ENCODE data around the gene LXN. TPM values are rescaled to one million over a fixed set of nuclear protein-coding genes. Genes with fewer than 3 reads are reported as not detected.

Gene LXN
- total and polyA plus RNA-seq, 2 of the 8 experiments (the other 6 are each of a cell fraction or from before 2014, with no cell fraction given), result 3.2 to 4.7 TPM

DNA sequence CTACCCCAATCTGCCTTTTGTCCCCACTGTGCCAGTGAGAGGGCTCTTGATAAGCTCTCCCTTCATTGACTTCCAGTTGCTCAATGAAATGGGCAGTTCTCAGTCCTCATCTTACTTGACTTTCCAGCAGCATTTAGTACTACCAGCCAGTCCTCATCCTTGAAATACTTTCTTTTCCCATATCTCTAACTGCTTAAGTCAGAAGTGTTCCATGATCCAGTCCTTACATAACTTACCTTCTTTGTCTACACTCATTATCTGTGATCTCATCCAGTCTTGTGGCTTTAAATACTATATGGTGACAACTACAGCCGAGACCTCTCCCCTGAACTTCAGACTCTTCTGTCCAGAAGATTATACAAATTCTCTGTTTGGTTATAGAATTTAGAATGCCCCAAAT, 31.1 kb upstream of the LXN start:
- H3K23ac ChIP-seq (ENCODE audit: insufficient read length), result no peak overlapping the region
- no peak overlapping the region for H2AFZ ChIP-seq (ENCODE audit: low read length)
- no peaks in the 10 kb centered on the region for H3K23me2 ChIP-seq (ENCODE audit: low read depth, low read length)
- H3K9ac ChIP-seq (replicated peaks in 1 of 4; ENCODE audit: extremely low read depth in 1 of 4, low read depth in 3 of 4, low read length in 3 of 4), result no peak overlapping the region
- H3K4me1 ChIP-seq (replicated peaks in 1 of 4; ENCODE audit: control insufficient read depth in 3 of 4, insufficient read depth in 4 of 4, low read length in 3 of 4), result no peaks in the 10 kb centered on the region
- FAIRE-seq, result no peak
- H3K4ac ChIP-seq (replicated peaks; ENCODE audit: insufficient read length, low read depth, low read length), result no peak overlapping the region
- no peak overlapping the region for H2AK5ac ChIP-seq (ENCODE audit: low read depth, low read length)
- H4K5ac ChIP-seq (ENCODE audit: insufficient read length, low read depth, low read length), result no peak overlapping the region
- no peak overlapping the region for H2BK5ac ChIP-seq (ENCODE audit: low read depth, low read length)
- no peaks in the 10 kb centered on the region for H3K9me3 ChIP-seq (ENCODE audit: insufficient read depth in 2 of 2, low read depth in 1 of 2, low read length in 1 of 2)
- ChIA-PET CTCF (ENCODE audit: partially characterized antibody) (interaction anchor here (1.0 to 1.8 kb wide), 4 partner anchors 9 to 59 kb away, joined by 3 to 6 read pairs (median 4); partner anchors contain the start of gene GFM1), POLR2A (ENCODE audit: partially characterized antibody) (interaction anchor here (0.7 to 1.1 kb wide), 2 partner anchors 9 to 20 kb away, joined by 3 read pairs; no protein-coding TSS in a partner anchor)
- H3K79me1 ChIP-seq (ENCODE audit: low read depth, low read length), result no peaks in the 10 kb centered on the region
- no peak overlapping the region for H3K18ac ChIP-seq (ENCODE audit: extremely low read depth, low read length)
- H4K20me1 ChIP-seq (replicated peaks in 1 of 2; ENCODE audit: control insufficient read depth in 1 of 2, insufficient read depth in 2 of 2, low read length in 2 of 2), result peaks cover 0 to 2% of the 10 kb centered on the region in 2 experiments
- no peak overlapping the region for H3K56ac ChIP-seq (replicated peaks; ENCODE audit: insufficient read length, low read depth, low read length)
- no peak overlapping the region for H3K4me3 ChIP-seq (ENCODE audit: extremely low read depth in 1 of 4, insufficient read depth in 2 of 4, low read depth in 3 of 4, low read length in 4 of 4)
- no peak overlapping the region for H3K4me2 ChIP-seq (ENCODE audit: insufficient read depth in 1 of 2, low read depth in 2 of 2, low read length in 2 of 2)
- no peak overlapping the region for H4K91ac ChIP-seq (replicated peaks; ENCODE audit: insufficient read length, low read length)
- H2BK120ac ChIP-seq (replicated peaks; ENCODE audit: low read depth, low read length), result no peak overlapping the region
- H3K27me3 ChIP-seq (replicated peaks in 1 of 4; ENCODE audit: control insufficient read depth in 3 of 4, extremely low read depth in 1 of 4, insufficient read depth in 3 of 4, low read length in 3 of 4), result no peaks in the 10 kb centered on the region
- no peak overlapping the region for H2BK12ac ChIP-seq (ENCODE audit: low read depth, low read length)
- DNase-seq (ENCODE audit: low read depth in 1 of 2, low spot score in 2 of 2), result no peak
- no peak overlapping the region for H4K8ac ChIP-seq (ENCODE audit: extremely low read depth, insufficient read depth, low read length)
- 96% methylated on average over 1 of the region's 1 CpG; no CpG with 5 or more reads in 1 of the 2 experiments for WGBS, 2 experiments (ENCODE audit: extremely low coverage in 1 of 2, insufficient coverage in 1 of 2, insufficient read length in 1 of 2, insufficient replicate concordance in 2 of 2, low coverage in 1 of 2, low lambda C conversion rate in 2 of 2, missing lambda C conversion rate in 1 of 2)
- H3K14ac ChIP-seq (ENCODE audit: insufficient read length), result no peak overlapping the region
- no peak overlapping the region for H2BK20ac ChIP-seq (ENCODE audit: low read length)
- H3K27ac ChIP-seq (ENCODE audit: low read depth, low read length), result no peak overlapping the region
- no peaks in the 10 kb centered on the region for H3K36me3 ChIP-seq (ENCODE audit: control insufficient read depth in 2 of 4, insufficient read depth in 4 of 4, low read length in 3 of 4)
- H3K79me2 ChIP-seq (ENCODE audit: control insufficient read depth in 1 of 2, insufficient read depth in 2 of 2, low read length in 2 of 2), result no peaks in the 10 kb centered on the region
- H2BK15ac ChIP-seq (ENCODE audit: low read length), result no peak overlapping the region
- no peak for TF ChIP-seq SUZ12 (IDR thresholded peaks at IDR 0.05; ENCODE audit: low read length)
- TF ChIP-seq TEAD4 (IDR thresholded peaks at IDR 0.05; ENCODE audit: low read depth, low read length), result no peak
- TF ChIP-seq CBX8 (IDR thresholded peaks at IDR 0.05; ENCODE audit: borderline replicate concordance, low read depth, low read length), result no peak
- TF ChIP-seq EP300 (IDR thresholded peaks at IDR 0.05; ENCODE audit: borderline replicate concordance in 1 of 2, low read depth in 2 of 2, low read length in 2 of 2), result no peak
- TF ChIP-seq NANOG (IDR thresholded peaks at IDR 0.05; ENCODE audit: insufficient read depth, low read depth, low read length, poor library complexity, severe bottlenecking), result no peak
- TF ChIP-seq SIRT6 (IDR thresholded peaks at IDR 0.05; ENCODE audit: low read length), result no peak
- TF ChIP-seq, protein P1, sequence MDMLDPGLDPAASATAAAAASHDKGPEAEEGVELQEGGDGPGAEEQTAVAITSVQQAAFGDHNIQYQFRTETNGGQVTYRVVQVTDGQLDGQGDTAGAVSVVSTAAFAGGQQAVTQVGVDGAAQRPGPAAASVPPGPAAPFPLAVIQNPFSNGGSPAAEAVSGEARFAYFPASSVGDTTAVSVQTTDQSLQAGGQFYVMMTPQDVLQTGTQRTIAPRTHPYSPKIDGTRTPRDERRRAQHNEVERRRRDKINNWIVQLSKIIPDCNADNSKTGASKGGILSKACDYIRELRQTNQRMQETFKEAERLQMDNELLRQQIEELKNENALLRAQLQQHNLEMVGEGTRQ (IDR thresholded peaks at IDR 0.05; ENCODE audit: low read length), result no peak
- no peak for TF ChIP-seq RAD21 (IDR thresholded peaks at IDR 0.05 in 1 of 2, conservative IDR thresholded peaks at IDR 0.05 in 1 of 2; ENCODE audit: low read depth in 2 of 2, low read length in 2 of 2)
- TF ChIP-seq TAF1 (IDR thresholded peaks at IDR 0.05; ENCODE audit: low read depth, low read length), result no peak
- no peak for TF ChIP-seq GTF2F1 (IDR thresholded peaks at IDR 0.05; ENCODE audit: borderline replicate concordance, low read depth, low read length)
- no peak for TF ChIP-seq TCF12 (IDR thresholded peaks at IDR 0.05; ENCODE audit: low read depth, low read length)
- no peak for TF ChIP-seq TAF7 (optimal IDR thresholded peaks at IDR 0.05; ENCODE audit: borderline replicate concordance, low read depth, low read length)
- no peak for TF ChIP-seq HDAC6 (IDR thresholded peaks at IDR 0.05; ENCODE audit: low read depth, low read length)

Data from H1 (cell line).